ENCODE measurements around the gene ABCB7.
A peak's percentile ranks its signal among the peaks of the same experiment; 100 is the strongest.

ABCB7 gene

DNA sequence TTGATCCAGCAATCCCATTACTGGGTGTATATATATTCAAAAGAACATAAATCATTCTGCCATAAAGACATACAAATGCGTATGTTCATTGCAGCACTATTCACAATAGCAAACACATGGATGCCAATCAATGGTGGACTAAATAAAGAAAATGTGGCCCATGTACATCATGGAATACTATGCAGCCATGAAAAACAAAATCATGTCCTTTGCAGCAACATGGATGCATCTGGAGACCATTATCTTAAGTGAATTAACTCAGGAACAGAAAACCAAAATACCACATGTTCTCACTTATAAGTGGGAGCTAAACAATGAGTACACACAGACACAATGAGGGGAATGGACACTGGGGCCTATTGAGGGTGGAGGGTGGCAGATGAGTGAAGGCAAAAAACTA lies 81.6 kb downstream of the ABCB7 start:
- no peaks in the 10 kb centered on the region for H3K9me3 ChIP-seq (ENCODE audit: insufficient read depth, low read depth, low read length)
- H3K18ac ChIP-seq (ENCODE audit: low read length), result no peak overlapping the region
- no peak overlapping the region for H3K4ac ChIP-seq (ENCODE audit: low read depth, low read length)
- H3K36me3 ChIP-seq (ENCODE audit: control insufficient read depth in 1 of 2, insufficient read depth in 2 of 2, low read length in 2 of 2), result no peaks in the 10 kb centered on the region
- no peak overlapping the region for H2AK5ac ChIP-seq (ENCODE audit: low read length)
- no peak overlapping the region for H3K14ac ChIP-seq (ENCODE audit: low read length)
- H2BK5ac ChIP-seq (ENCODE audit: low read depth, low read length, poor library complexity), result no peak overlapping the region
- H2BK120ac ChIP-seq (ENCODE audit: insufficient read depth, low read length, poor library complexity), result no peak overlapping the region
- no peak overlapping the region for H3K9ac ChIP-seq (ENCODE audit: low read length)
- no peak overlapping the region for H3K4me2 ChIP-seq (ENCODE audit: low read length)
- no peak overlapping the region for H3K27ac ChIP-seq (ENCODE audit: low read depth, low read length)
- H3K79me2 ChIP-seq (ENCODE audit: control insufficient read depth, insufficient read depth, low read length, poor library complexity), result no peaks in the 10 kb centered on the region
- no peak overlapping the region for H4K8ac ChIP-seq (ENCODE audit: low read depth, low read length)
- no peaks in the 10 kb centered on the region for H3K4me1 ChIP-seq (ENCODE audit: control insufficient read depth in 1 of 2, insufficient read depth in 2 of 2, low read length in 2 of 2)
- H4K12ac ChIP-seq (ENCODE audit: low read depth, low read length), result no peak overlapping the region
- no peak for DNase-seq
- no peak overlapping the region for H4K91ac ChIP-seq (ENCODE audit: low read depth, low read length)
- no peak overlapping the region for H2BK12ac ChIP-seq (ENCODE audit: low read length)
- no peak overlapping the region for H3K23ac ChIP-seq (ENCODE audit: low read length)
- H2AFZ ChIP-seq (ENCODE audit: insufficient read depth, low read length, poor library complexity), result no peak overlapping the region
- WGBS (ENCODE audit: extremely low coverage, insufficient coverage, insufficient read length), result no CpG with 5 or more reads among the region's 1 CpG
- no peaks in the 10 kb centered on the region for H3K27me3 ChIP-seq (ENCODE audit: insufficient read depth, low read length)
- H3K4me3 ChIP-seq (ENCODE audit: low read depth, low read length), result no peak overlapping the region
- H3K79me1 ChIP-seq (ENCODE audit: low read length), result no peaks in the 10 kb centered on the region

DNA sequence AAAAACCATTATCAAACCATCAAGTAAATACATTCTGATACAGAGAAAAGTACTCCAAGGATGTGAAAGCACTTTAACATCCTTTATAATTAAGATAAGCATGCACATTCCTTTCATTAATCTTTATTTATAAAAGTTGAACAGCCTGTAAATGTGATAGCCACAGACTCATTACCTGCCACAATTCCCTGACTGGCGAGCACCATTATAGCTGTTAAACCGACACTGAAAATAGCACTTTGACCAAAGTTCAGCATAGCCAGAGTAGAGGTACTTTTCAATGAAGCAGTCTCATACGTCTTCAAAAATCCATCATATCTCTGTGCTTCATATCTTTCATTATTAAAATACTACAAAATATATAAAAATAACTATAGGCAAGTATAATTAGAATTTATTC lies 84.7 kb downstream of the ABCB7 start:
- Histone ChIP-seq H4K12ac (ENCODE audit: low read depth, low read length) (no peak overlapping the region), H3K79me2 (ENCODE audit: control insufficient read depth, insufficient read depth, low read length, poor library complexity) (no peaks in the 10 kb centered on the region), H3K79me1 (ENCODE audit: low read length) (no peaks in the 10 kb centered on the region), H3K27ac (ENCODE audit: low read depth, low read length) (no peak overlapping the region), H3K23ac (ENCODE audit: low read length) (no peak overlapping the region), H3K9ac (ENCODE audit: low read length) (no peak overlapping the region), H2BK120ac (ENCODE audit: insufficient read depth, low read length, poor library complexity) (no peak overlapping the region), H3K4me3 (ENCODE audit: low read depth, low read length) (no peak overlapping the region), H2BK5ac (ENCODE audit: low read depth, low read length, poor library complexity) (no peak overlapping the region), H3K4me1 (ENCODE audit: control insufficient read depth in 1 of 2, insufficient read depth in 2 of 2, low read length in 2 of 2) (no peaks in the 10 kb centered on the region), H4K91ac (ENCODE audit: low read depth, low read length) (no peak overlapping the region), H2AFZ (ENCODE audit: insufficient read depth, low read length, poor library complexity) (no peak overlapping the region), H3K9me3 (ENCODE audit: insufficient read depth, low read depth, low read length) (no peaks in the 10 kb centered on the region), H3K36me3 (ENCODE audit: control insufficient read depth in 1 of 2, insufficient read depth in 2 of 2, low read length in 2 of 2) (no peaks in the 10 kb centered on the region), H2BK12ac (ENCODE audit: low read length) (no peak overlapping the region), H4K8ac (ENCODE audit: low read depth, low read length) (no peak overlapping the region), H3K27me3 (ENCODE audit: insufficient read depth, low read length) (no peaks in the 10 kb centered on the region), H2AK5ac (ENCODE audit: low read length) (no peak overlapping the region), H3K14ac (ENCODE audit: low read length) (no peak overlapping the region), H3K4ac (ENCODE audit: low read depth, low read length) (no peak overlapping the region), H3K18ac (ENCODE audit: low read length) (no peak overlapping the region), H3K4me2 (ENCODE audit: low read length) (no peak overlapping the region)
- no peak for DNase-seq
- no CpG with 5 or more reads among the region's 3 CpGs for WGBS (ENCODE audit: extremely low coverage, insufficient coverage, insufficient read length)

DNA sequence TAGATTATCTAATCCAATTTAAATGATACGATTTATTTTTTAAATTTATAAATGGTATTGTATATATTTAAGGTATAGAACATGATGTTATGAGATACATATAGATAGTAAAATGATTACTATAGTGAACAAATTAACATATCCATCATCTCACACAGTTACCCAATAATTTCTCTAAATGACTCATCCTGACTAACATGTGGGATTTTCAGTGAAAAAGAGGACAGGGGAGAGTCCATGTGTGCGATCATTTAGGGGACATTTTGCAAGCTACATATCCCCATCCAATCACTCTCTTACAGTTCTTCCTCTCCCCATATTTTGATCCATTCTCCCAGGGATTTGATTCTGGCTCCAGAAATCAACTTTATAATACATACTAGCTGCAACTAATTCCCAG lies 88.2 kb downstream of the ABCB7 start:
- no peak overlapping the region for H4K8ac ChIP-seq (ENCODE audit: low read depth, low read length)
- H3K79me2 ChIP-seq (ENCODE audit: control insufficient read depth, insufficient read depth, low read length, poor library complexity), result no peaks in the 10 kb centered on the region
- H2BK120ac ChIP-seq (ENCODE audit: insufficient read depth, low read length, poor library complexity), result no peak overlapping the region
- H3K4ac ChIP-seq (ENCODE audit: low read depth, low read length), result no peak overlapping the region
- H3K27me3 ChIP-seq (ENCODE audit: insufficient read depth, low read length), result no peaks in the 10 kb centered on the region
- H4K12ac ChIP-seq (ENCODE audit: low read depth, low read length), result no peak overlapping the region
- no peak overlapping the region for H3K14ac ChIP-seq (ENCODE audit: low read length)
- H3K27ac ChIP-seq (ENCODE audit: low read depth, low read length), result no peak overlapping the region
- H3K4me2 ChIP-seq (ENCODE audit: low read length), result no peak overlapping the region
- H3K18ac ChIP-seq (ENCODE audit: low read length), result no peak overlapping the region
- no peaks in the 10 kb centered on the region for H3K4me1 ChIP-seq (ENCODE audit: control insufficient read depth in 1 of 2, insufficient read depth in 2 of 2, low read length in 2 of 2)
- H2AFZ ChIP-seq (ENCODE audit: insufficient read depth, low read length, poor library complexity), result no peak overlapping the region
- DNase-seq, result no peak
- no peaks in the 10 kb centered on the region for H3K9me3 ChIP-seq (ENCODE audit: insufficient read depth, low read depth, low read length)
- no peak overlapping the region for H4K91ac ChIP-seq (ENCODE audit: low read depth, low read length)
- no peak overlapping the region for H2BK12ac ChIP-seq (ENCODE audit: low read length)
- WGBS (ENCODE audit: extremely low coverage, insufficient coverage, insufficient read length), result no CpG with 5 or more reads among the region's 2 CpGs
- H3K9ac ChIP-seq (ENCODE audit: low read length), result no peak overlapping the region
- H2BK5ac ChIP-seq (ENCODE audit: low read depth, low read length, poor library complexity), result no peak overlapping the region
- H3K36me3 ChIP-seq (ENCODE audit: control insufficient read depth in 1 of 2, insufficient read depth in 2 of 2, low read length in 2 of 2), result no peaks in the 10 kb centered on the region
- H3K23ac ChIP-seq (ENCODE audit: low read length), result no peak overlapping the region
- no peak overlapping the region for H3K4me3 ChIP-seq (ENCODE audit: low read depth, low read length)
- H2AK5ac ChIP-seq (ENCODE audit: low read length), result no peak overlapping the region
- no peaks in the 10 kb centered on the region for H3K79me1 ChIP-seq (ENCODE audit: low read length)

DNA sequence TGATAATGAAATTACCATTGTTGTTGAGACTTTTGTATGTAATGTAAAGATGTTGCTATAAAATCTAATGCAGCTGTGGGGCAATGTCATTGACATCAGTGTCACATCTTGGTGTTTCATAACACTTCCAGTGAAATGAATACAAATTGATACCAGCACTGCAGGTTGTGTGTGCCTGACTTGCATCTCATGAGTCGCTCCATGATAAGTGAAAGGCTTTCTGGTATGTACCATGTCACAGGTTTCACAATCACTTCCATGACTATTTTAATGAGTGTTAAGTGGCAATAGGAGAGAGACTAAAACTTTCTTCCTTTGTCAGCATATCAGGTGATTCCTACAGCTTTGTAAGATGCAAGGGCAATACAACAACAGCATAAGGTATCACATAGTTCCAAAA lies 94.4 kb downstream of the ABCB7 start:
- H2BK12ac ChIP-seq (ENCODE audit: low read length), result no peak overlapping the region
- H2AFZ ChIP-seq (ENCODE audit: insufficient read depth, low read length, poor library complexity), result no peak overlapping the region
- no peaks in the 10 kb centered on the region for H3K36me3 ChIP-seq (ENCODE audit: control insufficient read depth in 1 of 2, insufficient read depth in 2 of 2, low read length in 2 of 2)
- H2BK120ac ChIP-seq (ENCODE audit: insufficient read depth, low read length, poor library complexity), result no peak overlapping the region
- no peak overlapping the region for H4K12ac ChIP-seq (ENCODE audit: low read depth, low read length)
- H3K4me2 ChIP-seq (ENCODE audit: low read length), result no peak overlapping the region
- no peak overlapping the region for H3K4ac ChIP-seq (ENCODE audit: low read depth, low read length)
- H3K4me3 ChIP-seq (ENCODE audit: low read depth, low read length), result no peak overlapping the region
- no peak overlapping the region for H3K18ac ChIP-seq (ENCODE audit: low read length)
- H3K27me3 ChIP-seq (ENCODE audit: insufficient read depth, low read length), result no peaks in the 10 kb centered on the region
- H3K9ac ChIP-seq (ENCODE audit: low read length), result no peak overlapping the region
- H3K79me1 ChIP-seq (ENCODE audit: low read length), result no peaks in the 10 kb centered on the region
- peak; percentile 5 to 55 for DNase-seq
- no peak overlapping the region for H2BK5ac ChIP-seq (ENCODE audit: low read depth, low read length, poor library complexity)
- H3K79me2 ChIP-seq (ENCODE audit: control insufficient read depth, insufficient read depth, low read length, poor library complexity), result no peaks in the 10 kb centered on the region
- H4K91ac ChIP-seq (ENCODE audit: low read depth, low read length), result no peak overlapping the region
- no peak overlapping the region for H3K27ac ChIP-seq (ENCODE audit: low read depth, low read length)
- no peaks in the 10 kb centered on the region for H3K9me3 ChIP-seq (ENCODE audit: insufficient read depth, low read depth, low read length)
- no CpG with 5 or more reads among the region's 1 CpG for WGBS (ENCODE audit: extremely low coverage, insufficient coverage, insufficient read length)
- no peak overlapping the region for H3K14ac ChIP-seq (ENCODE audit: low read length)
- no peak overlapping the region for H4K8ac ChIP-seq (ENCODE audit: low read depth, low read length)
- no peak overlapping the region for H2AK5ac ChIP-seq (ENCODE audit: low read length)
- no peaks in the 10 kb centered on the region for H3K4me1 ChIP-seq (ENCODE audit: control insufficient read depth in 1 of 2, insufficient read depth in 2 of 2, low read length in 2 of 2)
- H3K23ac ChIP-seq (ENCODE audit: low read length), result no peak overlapping the region

Data from trophoblast cell (in vitro differentiated cells and primary cell).